Gastrocnemius medialis (tissue), 4 donors: ENCODE measurements around the gene ADRA2A.

Source experiments
- POLR2A ChIP-seq, 2 donors: fragments of 450-650 bp; IDR thresholded peaks; one replicate each; pipeline ENCODE4 v1.6.1; 2017; ENCODE audit warnings: antibody characterized with exemption in 2 of 2, mild to moderate bottlenecking in 2 of 2, moderate library complexity in 2 of 2
- TF ChIP-seq, protein P1 (sequence below), 5 experiments: fragments of 450-650 bp in 3 of 5; fragments of 200-600 bp in 2 of 5; sonication (generic) in 2 of 5; IDR thresholded peaks in 4 of 5; conservative IDR thresholded peaks in 1 of 5; 1 replicate in 4 of 5; 2 replicates in 1 of 5; pipeline ENCODE4 v1.5.1; 2016 to 2019; ENCODE audit warnings: antibody characterized with exemption in 5 of 5, mild to moderate bottlenecking in 3 of 5, moderate library complexity in 3 of 5

DNA sequence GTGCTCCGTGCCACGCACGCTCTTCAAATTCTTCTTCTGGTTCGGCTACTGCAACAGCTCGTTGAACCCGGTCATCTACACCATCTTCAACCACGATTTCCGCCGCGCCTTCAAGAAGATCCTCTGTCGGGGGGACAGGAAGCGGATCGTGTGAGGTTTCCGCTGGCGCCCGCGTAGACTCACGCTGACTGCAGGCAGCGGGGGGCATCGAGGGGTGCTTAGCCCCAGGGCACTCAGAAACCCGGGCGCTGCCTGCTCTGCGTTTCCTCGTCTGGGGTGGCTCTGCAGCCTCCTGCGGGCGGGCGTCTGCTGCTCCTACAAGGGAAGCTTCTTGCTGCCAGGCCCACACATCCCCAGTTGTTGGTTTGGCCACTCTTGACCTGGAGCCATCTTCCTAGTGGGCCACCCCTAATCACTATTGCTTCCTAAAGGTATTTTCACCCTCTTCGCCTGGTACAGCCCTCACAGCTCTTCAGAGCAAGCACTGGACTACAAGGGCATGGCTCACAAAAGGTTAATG lies 2.5 kb downstream of the ADRA2A start:
- TF ChIP-seq, protein P1, sequence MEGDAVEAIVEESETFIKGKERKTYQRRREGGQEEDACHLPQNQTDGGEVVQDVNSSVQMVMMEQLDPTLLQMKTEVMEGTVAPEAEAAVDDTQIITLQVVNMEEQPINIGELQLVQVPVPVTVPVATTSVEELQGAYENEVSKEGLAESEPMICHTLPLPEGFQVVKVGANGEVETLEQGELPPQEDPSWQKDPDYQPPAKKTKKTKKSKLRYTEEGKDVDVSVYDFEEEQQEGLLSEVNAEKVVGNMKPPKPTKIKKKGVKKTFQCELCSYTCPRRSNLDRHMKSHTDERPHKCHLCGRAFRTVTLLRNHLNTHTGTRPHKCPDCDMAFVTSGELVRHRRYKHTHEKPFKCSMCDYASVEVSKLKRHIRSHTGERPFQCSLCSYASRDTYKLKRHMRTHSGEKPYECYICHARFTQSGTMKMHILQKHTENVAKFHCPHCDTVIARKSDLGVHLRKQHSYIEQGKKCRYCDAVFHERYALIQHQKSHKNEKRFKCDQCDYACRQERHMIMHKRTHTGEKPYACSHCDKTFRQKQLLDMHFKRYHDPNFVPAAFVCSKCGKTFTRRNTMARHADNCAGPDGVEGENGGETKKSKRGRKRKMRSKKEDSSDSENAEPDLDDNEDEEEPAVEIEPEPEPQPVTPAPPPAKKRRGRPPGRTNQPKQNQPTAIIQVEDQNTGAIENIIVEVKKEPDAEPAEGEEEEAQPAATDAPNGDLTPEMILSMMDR (IDR thresholded peaks at IDR 0.05 in 4 of 5, conservative IDR thresholded peaks at IDR 0.05 in 1 of 5) = no peak
- TF ChIP-seq POLR2A (IDR thresholded peaks at IDR 0.05) = no peak
